GM19238 (cell line): ENCODE results near the gene SPTBN4.
"Not testable (repeated sequence)": the region's sequence is repeated elsewhere in the genome, so short reads cannot be mapped to it uniquely, and the experiment has no call there.

ENCODE experiments used
- DNase-seq: peaks from one replicate; pipeline ENCODE4 v3.0.0; 2011; ENCODE audit warnings: low spot score; ENCODE audit not compliant: insufficient read length

The SPTBN4 gene

DNA sequence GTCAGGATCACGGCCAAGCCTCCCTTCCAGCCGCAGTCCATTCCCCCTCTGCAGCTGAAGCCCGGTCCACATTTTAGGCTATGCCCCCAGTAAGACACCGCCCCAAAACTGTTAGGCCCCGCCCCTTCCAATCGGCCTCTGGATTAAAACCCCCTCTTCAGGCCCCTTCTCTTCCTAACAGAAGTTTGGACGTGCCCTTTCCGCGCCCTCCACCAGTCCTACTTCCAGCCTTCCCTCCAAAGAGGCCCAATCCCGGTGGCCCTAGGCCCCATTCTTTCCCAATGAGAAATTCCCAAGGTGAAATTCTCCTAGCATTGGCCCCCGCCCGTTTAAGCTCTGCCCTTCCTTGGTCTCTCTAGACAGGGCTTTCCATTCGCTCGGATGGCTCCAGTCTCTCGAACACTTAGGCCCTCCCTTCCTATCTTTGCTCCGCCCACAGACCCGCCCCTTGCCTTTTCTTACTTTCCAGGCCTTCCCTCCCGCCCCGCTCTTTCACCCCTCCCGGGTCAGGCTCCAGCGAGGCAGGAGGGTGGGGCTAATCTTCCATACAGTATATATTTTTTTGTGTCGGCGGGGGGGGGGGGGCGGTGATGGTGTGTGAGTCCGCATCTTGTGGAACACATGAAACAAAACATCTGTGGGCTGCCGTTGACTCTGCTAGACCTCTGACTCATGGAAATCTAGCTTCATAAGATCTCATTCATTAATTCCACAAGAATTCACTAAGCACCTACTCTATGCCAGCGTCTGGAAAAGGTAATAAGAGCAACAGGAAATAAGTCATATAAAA is 148.0 kb downstream of the SPTBN4 start:
- no peak for DNase-seq

DNA sequence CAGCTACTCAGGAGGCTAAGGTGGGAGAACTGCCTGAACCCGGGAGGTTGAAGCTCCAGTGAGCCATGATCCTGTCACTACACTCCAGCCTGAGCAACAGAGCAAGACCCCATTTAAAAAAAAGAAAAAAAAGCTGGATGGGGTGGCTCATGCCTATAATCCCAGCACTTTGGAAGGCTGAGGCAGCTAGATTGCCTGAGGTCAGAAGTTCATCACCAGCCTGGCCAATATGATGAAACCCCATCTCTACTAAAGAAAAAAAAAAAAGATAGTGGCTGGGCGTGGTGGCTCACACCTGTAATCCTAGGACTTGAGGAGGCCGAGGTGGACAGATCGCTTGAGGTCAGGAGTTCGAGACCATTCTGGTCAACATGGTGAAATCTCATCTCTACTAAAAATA is 149.4 kb downstream of the SPTBN4 start:
- no peak for DNase-seq

DNA sequence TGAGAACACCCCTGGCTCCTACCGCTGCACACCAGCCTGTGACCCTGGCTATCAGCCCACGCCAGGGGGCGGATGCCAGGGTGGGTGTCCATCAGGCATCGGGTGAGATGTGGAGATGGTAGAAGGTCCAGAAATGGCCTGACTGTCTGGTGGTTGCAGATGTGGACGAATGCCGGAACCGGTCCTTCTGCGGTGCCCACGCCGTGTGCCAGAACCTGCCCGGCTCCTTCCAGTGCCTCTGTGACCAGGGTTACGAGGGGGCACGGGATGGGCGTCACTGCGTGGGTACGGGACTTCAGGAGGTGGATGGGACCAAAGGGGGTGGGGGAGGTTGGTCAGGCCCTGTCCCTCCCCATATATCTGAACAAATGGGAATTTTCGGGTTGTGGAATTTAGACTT is 150.1 kb downstream of the SPTBN4 start:
- DNase-seq, result no peak

DNA sequence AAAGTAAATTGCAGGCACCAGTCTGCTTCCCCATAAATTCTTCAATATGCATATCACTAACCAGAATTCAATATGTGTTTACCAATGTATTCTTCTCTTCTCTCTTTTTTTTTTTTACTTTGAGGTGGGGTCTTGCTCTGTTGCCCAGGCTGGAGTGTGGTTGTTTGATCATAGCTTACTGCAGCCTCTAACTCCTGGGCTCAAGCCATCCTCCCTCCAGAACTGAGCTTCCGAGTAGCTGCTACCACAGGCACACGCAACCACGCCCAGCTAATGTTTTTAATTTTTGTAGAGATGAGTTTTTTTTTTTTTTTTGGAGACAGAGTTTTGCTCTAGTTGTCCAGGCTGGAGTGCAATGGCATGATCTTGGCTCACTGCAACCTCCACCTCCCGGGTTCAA is 151.2 kb downstream of the SPTBN4 start:
- DNase-seq, result no peak

DNA sequence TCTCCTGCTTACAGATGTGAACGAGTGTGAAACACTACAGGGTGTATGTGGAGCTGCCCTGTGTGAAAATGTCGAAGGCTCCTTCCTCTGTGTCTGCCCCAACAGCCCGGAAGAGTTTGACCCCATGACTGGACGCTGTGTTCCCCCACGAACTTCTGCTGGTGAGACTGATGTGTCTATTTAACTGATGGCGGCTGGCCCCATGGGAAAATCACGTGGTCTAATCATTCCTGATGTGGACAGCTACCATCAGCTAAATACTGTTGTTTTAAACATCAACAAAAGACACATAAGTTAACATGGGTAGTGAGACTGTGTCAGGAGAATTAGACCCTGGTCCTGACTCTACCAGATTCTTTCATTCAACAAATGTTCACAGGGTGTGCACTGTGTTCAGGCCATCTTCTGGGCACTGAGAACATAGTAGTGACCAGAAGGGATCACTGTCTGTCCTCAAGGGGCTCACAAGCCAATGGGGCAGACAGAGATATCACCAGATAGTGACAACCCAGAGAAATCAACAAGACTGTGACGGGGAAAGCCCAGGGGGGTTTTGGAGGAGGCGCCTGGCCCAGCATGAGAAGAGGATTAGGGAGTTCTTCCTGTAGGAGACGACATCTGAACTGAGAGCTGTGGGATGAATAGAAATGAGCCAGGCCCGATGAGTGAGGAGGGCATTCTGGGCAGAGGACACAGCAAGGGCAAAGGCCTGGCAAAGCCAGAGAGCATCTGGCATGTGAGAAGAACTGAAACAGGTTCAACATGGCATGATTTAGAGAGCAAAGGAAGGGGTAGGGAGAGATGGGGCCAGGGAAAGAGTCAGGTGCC is 152.7 kb downstream of the SPTBN4 start:
- DNase-seq, result no peak

DNA sequence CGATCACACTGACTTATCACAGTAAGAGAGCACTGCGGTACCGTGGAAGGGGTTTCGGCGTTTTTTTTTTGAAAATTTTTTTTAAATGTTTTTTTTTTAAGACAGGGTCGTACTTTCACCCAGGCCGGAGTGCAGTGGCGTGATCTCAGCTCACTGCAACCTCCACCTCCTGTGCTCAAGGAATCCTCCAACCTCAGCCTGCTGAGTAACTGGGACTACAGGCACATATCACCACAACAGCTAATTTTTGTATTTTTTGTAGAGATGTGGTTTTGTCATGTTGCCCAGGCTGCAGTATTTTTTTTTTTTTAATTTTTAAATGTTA is 153.3 kb downstream of the SPTBN4 start:
- no peak for DNase-seq

DNA sequence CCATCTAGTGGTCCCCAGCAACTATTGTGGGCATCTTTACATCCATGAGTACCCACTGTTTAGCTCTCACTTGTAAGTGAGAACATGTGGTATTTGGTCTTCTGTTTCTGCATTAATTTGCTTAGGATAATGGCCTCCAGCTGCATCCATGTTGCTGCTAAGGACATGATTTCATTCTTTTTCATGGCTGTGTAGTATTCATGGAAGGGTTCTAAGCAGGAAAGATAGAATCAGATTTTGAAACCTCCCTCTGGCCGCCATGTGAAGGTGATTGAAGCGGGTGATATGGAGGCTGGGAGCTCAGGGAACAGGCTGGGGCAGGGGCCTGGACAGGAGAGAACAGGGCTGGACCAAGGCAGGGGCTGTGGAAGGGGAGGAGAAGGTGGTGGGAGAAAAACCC is 154.5 kb downstream of the SPTBN4 start:
- no peak for DNase-seq

DNA sequence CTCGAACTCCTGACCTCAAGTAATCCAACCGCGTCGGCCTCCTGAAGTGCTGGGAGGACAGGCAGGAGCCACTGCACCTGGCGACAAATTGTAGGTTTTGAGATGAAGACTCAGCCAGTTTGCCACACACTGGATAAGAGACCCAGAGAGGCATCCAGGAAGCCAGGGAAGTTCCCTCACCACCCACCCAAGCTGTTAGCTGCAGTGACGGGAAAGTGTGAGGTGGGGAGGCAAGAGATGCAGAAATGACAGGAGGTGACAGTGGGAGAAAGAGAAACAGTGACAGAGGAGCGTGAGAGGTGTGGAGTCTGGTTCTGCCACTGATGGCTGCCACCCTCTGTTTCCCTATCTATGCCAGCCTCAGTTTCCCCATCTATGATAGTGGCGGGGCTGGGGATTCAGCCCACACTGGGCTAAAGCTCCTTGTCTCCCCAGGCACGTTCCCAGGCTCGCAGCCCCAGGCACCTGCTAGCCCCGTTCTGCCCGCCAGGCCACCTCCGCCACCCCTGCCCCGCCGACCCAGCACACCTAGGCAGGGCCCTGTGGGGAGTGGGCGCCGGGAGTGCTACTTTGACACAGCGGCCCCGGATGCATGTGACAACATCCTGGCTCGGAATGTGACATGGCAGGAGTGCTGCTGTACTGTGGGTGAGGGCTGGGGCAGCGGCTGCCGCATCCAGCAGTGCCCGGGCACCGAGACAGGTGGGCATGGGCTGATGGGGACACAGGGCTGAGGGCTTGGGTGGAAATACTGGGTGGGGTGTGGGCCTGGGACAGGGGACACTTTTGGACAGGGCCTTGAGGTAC is 155.4 kb downstream of the SPTBN4 start:
- no peak for DNase-seq

DNA sequence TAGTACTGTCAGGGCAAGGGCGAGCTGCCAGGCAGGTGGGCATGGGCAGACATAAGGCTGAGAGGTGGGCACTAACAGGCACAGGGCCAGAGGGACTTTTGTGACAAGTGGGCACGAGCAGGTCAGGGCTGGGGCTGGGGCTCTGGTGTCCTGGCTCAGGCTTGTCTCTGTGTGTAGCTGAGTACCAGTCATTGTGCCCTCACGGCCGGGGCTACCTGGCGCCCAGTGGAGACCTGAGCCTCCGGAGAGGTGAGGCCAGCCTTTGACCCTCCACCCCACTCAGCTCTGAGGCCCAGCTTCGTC is 155.9 kb downstream of the SPTBN4 start:
- DNase-seq, result no peak

DNA sequence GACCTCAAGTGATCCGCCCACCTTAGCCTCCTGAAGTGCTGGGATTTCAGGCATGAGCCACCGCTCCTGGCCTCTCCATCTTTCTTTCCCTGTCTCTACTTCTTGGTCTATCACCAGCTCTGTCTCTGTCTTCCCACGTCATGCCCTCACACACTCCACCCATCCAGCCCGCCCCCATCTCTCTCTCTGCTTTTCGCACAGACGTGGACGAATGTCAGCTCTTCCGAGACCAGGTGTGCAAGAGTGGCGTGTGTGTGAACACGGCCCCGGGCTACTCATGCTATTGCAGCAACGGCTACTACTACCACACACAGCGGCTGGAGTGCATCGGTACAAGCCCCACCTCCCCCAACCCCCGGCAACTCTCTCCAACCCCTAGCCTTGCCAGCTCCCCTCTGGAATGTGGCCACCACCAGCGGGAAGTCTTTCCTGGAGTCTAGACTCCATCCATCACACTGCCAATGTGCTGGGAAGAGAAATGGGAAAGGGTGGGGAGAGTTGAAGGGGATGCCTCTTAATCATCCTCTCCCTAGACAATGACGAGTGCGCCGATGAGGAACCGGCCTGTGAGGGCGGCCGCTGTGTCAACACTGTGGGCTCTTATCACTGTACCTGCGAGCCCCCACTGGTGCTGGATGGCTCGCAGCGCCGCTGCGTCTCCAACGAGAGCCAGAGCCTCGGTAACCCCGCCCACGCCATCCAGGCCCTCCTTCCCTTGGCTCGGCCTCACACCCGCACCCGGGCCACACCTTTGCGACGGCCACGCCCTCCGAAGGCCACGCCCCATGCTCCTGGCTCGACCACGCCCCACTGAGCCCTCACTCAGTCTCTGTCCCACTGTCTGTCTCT is 156.8 kb downstream of the SPTBN4 start:
- no peak for DNase-seq

DNA sequence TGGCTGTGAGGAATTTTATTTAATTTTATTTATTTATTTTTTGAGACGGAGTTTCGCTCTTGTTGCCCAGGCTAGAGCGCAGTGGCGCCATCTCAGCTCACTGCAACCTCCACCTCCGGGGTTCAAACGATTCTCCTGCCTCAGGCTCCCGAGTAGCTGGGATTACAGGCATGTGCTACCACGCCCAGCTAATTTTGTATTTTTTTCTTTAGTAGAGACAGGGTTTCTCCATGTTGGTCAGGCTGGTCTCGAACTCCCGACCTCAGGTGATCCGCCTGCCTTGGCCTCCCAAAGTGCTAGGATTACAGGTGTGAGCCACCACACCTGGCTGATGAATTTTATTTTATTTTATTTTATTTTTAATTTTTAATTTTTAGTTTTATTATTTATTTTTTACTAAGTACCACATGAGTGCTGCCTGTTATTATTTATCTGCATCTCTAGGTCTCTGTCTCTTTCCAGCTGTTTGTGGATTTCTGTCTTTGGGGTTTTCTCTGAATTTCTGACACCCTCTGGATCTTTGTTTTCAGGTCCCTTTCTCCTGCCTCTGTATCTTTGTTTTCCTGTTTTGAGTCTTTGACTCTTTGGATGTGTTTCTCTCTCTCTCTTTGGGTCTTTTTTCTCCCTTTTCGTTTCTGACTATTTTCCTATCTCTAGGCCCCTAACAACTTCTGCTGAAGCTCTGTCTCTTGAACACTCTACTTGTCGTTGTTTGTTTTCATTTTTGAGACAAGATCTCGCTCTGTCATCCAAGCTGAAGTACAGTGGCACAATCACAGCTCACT is 157.8 kb downstream of the SPTBN4 start:
- not testable (repeated sequence) for DNase-seq

DNA sequence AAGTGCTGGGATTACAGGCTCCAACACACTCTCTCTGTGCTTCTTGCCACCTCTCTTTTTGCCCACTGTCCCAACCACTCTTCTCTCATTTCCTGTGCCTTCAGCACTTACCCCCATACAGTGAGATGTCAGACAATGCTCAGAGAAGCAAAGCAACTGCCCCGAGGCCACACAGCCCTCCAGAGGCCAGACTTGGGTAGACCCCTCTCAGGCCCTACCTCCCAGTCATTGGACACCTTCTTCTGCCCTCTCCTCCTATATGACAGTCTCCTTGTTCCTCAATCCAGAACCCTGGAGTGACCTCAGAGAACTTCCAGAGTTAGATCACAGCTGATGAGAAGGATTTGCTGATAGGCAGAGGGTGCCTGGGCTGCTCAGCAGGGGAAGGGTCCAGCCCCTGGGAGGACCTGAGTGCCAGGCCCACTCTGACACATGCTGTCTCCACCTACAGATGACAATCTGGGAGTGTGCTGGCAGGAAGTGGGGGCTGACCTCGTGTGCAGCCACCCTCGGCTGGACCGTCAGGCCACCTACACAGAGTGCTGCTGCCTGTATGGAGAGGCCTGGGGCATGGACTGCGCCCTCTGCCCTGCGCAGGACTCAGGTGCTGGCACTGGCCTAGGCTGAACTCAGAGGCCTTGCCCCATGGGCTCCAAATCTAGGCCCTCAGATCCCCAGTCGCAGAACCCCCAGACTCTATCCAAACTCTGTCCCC is 158.8 kb downstream of the SPTBN4 start:
- no peak for DNase-seq
